ENCODE data around the gene ARSI. TPM values are rescaled to one million over a fixed set of nuclear protein-coding genes. Genes with fewer than 3 reads are reported as not detected.

ARSI gene
- total RNA-seq, 6 donors from 2014 or later, result 0.78 to 6.3 (median 2.8) TPM

DNA sequence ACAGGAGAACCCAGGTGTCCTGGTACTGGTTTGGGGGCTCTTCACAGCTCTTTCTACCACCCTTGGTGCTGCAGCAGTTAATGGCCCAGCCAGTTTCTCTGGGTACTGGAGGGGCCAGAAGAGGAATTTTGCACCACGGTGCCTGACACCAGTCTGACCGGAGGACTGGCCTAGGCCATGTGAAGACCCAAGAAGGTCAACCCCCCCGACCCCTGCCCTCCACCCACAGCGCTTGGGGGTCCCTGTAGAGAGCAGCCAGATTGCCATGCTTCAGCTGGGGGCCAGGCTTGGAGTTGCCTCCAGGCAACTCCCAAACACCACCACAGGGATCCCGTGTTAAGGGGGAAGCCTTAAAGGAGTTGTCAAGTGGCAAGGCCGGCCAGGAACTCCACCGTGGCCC lies 6.2 kb downstream of the ARSI start:
- TF ChIP-seq POLR2AphosphoS5 (IDR thresholded peaks at IDR 0.05), result no peak
- TF ChIP-seq, protein P1, sequence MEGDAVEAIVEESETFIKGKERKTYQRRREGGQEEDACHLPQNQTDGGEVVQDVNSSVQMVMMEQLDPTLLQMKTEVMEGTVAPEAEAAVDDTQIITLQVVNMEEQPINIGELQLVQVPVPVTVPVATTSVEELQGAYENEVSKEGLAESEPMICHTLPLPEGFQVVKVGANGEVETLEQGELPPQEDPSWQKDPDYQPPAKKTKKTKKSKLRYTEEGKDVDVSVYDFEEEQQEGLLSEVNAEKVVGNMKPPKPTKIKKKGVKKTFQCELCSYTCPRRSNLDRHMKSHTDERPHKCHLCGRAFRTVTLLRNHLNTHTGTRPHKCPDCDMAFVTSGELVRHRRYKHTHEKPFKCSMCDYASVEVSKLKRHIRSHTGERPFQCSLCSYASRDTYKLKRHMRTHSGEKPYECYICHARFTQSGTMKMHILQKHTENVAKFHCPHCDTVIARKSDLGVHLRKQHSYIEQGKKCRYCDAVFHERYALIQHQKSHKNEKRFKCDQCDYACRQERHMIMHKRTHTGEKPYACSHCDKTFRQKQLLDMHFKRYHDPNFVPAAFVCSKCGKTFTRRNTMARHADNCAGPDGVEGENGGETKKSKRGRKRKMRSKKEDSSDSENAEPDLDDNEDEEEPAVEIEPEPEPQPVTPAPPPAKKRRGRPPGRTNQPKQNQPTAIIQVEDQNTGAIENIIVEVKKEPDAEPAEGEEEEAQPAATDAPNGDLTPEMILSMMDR (IDR thresholded peaks at IDR 0.05), result no peak
- TF ChIP-seq POLR2A (IDR thresholded peaks at IDR 0.05), result no peak
- TF ChIP-seq EP300 (IDR thresholded peaks at IDR 0.05), result no peak
- peaks cover 0 to 4% (median 0%) of the 10 kb centered on the region in 4 donors for H3K27me3 ChIP-seq
- peaks cover 0 to 7% (median 3%) of the 10 kb centered on the region in 4 donors for H3K4me1 ChIP-seq
- no peak for ATAC-seq (ENCODE audit: low FRiP score in 2 of 2)
- WGBS, 2 donors, result 92% methylated on average over 2 to 7 of the region's 7 CpGs
- H3K27ac ChIP-seq, result no peak overlapping the region
- H3K9me3 ChIP-seq, result no peaks in the 10 kb centered on the region
- no peaks in the 10 kb centered on the region for H3K36me3 ChIP-seq
- H3K4me3 ChIP-seq, result no peak overlapping the region
- DNase-seq, result no peak

DNA sequence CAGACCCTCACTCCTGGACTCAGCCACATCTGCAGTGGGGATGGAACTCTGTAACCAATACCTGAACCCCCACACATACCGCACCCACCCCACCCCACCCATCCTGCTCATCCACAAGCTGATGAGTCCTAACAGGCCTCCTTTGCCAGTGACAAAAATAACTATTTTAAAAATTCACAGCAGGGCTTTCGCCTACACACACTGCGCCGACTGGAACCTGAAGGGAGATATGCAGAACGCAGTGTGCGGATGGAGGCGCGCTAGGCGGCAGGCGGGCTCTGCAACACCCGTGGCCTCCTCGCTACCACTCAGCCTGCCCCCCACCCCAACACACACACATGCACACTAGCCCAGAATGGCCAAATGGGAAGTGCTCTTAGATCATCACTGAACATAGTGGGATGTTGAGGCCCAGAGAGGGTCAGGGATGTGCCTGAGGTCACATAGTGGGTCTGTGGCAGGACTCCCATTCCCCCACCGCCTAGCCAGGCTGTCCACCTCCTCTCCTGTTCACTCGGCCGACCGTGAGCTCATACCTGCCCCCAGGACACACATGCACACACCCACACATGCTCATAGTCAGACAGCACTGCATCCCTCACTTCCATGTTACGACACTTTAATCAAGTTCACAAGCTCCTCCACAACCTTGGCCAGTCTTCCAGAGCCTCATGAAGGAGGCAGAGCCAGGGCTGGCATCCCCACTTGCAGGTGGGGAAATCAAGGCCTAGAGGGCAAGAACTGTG lies 6.8 kb downstream of the ARSI start:
- H3K36me3 ChIP-seq, result no peaks in the 10 kb centered on the region
- no peak for DNase-seq
- H3K27me3 ChIP-seq, result peaks cover 0 to under 1% (median 0%) of the 10 kb centered on the region in 4 donors
- H3K9me3 ChIP-seq, result no peaks in the 10 kb centered on the region
- ATAC-seq (ENCODE audit: low FRiP score in 2 of 2), result no peak
- peaks cover 0 to 7% (median 3%) of the 10 kb centered on the region in 4 donors for H3K4me1 ChIP-seq
- H3K4me3 ChIP-seq, result no peak overlapping the region
- H3K27ac ChIP-seq, result peak overlapping the region in 2 of 4 donors; percentile 15 to 57
- WGBS, 2 donors, result 94 to 95% methylated on average over 13 to 17 of the region's 17 CpGs
- no peak for TF ChIP-seq POLR2AphosphoS5 (IDR thresholded peaks at IDR 0.05)
- TF ChIP-seq POLR2A (IDR thresholded peaks at IDR 0.05), result no peak
- TF ChIP-seq, protein P1 (IDR thresholded peaks at IDR 0.05), result no peak
- TF ChIP-seq EP300 (IDR thresholded peaks at IDR 0.05), result no peak

DNA sequence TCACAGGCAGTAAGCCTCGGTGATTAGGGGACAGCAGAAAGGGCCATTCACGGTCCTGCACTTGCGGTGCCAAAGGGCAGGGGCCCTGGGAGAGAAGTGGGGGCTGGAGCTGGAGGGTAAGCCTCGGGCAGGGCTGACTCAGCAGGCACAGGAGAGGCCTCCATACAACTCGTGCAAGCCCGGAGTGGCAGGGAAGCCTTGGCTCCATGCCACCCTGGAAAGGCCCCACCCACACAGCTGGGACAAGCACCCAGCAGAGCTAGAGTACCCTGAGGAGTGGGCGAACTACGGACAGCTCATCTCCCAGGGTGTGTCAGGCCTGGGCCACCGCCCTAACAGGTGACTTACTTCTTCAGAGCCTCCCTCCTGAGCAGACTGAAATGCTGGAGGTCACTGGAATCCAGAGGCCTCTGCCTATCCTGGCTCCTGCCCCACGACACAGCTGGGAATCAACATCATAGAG lies 7.5 kb downstream of the ARSI start:
- H3K27me3 ChIP-seq, result no peaks in the 10 kb centered on the region
- no peaks in the 10 kb centered on the region for H3K36me3 ChIP-seq
- no peak for TF ChIP-seq EP300 (IDR thresholded peaks at IDR 0.05)
- no peak for TF ChIP-seq POLR2AphosphoS5 (IDR thresholded peaks at IDR 0.05)
- TF ChIP-seq, protein P1 (IDR thresholded peaks at IDR 0.05), result no peak
- no peak for TF ChIP-seq POLR2A (IDR thresholded peaks at IDR 0.05)
- peaks cover 0 to 7% (median 3%) of the 10 kb centered on the region in 4 donors for H3K4me1 ChIP-seq
- peak overlapping the region in 2 of 4 donors; percentile 15 to 57 for H3K27ac ChIP-seq
- no peaks in the 10 kb centered on the region for H3K9me3 ChIP-seq
- no peak overlapping the region for H3K4me3 ChIP-seq
- WGBS, 2 donors, result 53 to 55% methylated on average over 6 to 10 of the region's 10 CpGs
- ATAC-seq (ENCODE audit: low FRiP score in 2 of 2) (peak in 1 of 2 donors; percentile 4), DNase-seq (peak in 1 of 2 donors; percentile 50)

DNA sequence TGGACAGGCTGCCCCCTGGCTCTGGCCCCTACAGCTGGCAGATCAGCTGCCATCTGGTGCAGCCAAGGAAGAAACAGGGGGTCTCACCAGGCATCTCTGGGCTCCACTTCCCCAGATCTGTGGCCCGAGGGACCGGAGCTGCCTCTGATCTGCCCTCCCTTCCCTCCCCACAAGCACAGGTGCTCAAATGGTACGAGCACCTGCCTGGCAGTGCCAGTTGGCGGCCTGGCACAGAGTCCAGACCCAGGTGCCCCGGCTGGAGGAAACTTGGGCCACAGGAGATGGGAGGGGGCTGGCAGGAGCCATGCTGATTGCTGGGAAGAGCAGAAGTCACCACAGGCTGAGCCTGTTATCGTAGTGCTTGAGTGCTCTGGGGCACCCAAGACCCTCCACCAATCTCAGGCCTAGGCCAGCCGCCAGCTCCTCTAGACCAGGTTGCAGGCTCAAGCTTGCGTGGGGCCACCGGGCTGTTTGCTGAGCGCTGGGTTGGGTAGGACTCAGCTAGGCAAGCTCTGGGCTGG lies 8.1 kb downstream of the ARSI start:
- no peak for TF ChIP-seq POLR2A (IDR thresholded peaks at IDR 0.05)
- TF ChIP-seq, protein P1 (IDR thresholded peaks at IDR 0.05), result no peak
- no peak for TF ChIP-seq EP300 (IDR thresholded peaks at IDR 0.05)
- TF ChIP-seq POLR2AphosphoS5 (IDR thresholded peaks at IDR 0.05), result no peak
- H3K4me3 ChIP-seq, result no peak overlapping the region
- H3K4me1 ChIP-seq, result peaks cover 0 to 7% (median 3%) of the 10 kb centered on the region in 4 donors
- no peaks in the 10 kb centered on the region for H3K9me3 ChIP-seq
- DNase-seq (no peak), ATAC-seq (ENCODE audit: low FRiP score in 2 of 2) (no peak)
- no peaks in the 10 kb centered on the region for H3K27me3 ChIP-seq
- no peaks in the 10 kb centered on the region for H3K36me3 ChIP-seq
- WGBS, 2 donors, result 80 to 91% methylated on average over 3 to 9 of the region's 10 CpGs
- peak overlapping the region in 2 of 4 donors; percentile 15 to 57 for H3K27ac ChIP-seq

All from upper lobe of left lung (tissue), 6 donors.